CD14-positive monocyte (primary cell): Measurements from ENCODE around the gene BRSK2. TPM values are rescaled to one million over a fixed set of nuclear protein-coding genes. Genes with fewer than 3 reads are reported as not detected.

Source experiments
- DNase-seq, 3 donors: peaks; one replicate each; pipeline ENCODE4 v3.0.0-alpha.2; 2011 to 2022
- H2AFZ ChIP-seq: 2 replicates; pipeline ENCODE4 v1.6.0; 2012; ENCODE audit warnings: mild to moderate bottlenecking, low read depth, low read length, inconsistent platforms; ENCODE audit not compliant: insufficient read depth, poor library complexity, severe bottlenecking
- H3K27ac ChIP-seq, 2 donors: 1 replicate in 1 of 2; 2 replicates in 1 of 2; pipeline ENCODE4 v1.5.1; 2012 to 2013; ENCODE audit warnings: low read length in 2 of 2, control low read depth in 1 of 2, inconsistent platforms in 1 of 2, low read depth in 1 of 2, mild to moderate bottlenecking in 1 of 2
- H3K27me3 ChIP-seq, 2 donors: one replicate each; pipeline versions ENCODE4 v1.6.0 to v1.6.1; 2011 to 2013; ENCODE audit warnings: low read length in 2 of 2; ENCODE audit not compliant: control insufficient read depth in 2 of 2, insufficient read depth in 2 of 2
- H3K36me3 ChIP-seq, 2 donors: replicated peaks in 1 of 2; 1 replicate in 1 of 2; 2 replicates in 1 of 2; pipeline versions ENCODE4 v1.5.1 to v1.6.1; 2012 to 2013; ENCODE audit warnings: low read length in 2 of 2, control low read depth in 1 of 2, inconsistent platforms in 1 of 2, mild to moderate bottlenecking in 1 of 2; ENCODE audit not compliant: insufficient read depth in 2 of 2, control insufficient read depth in 1 of 2
- H3K4me1 ChIP-seq, 2 donors: 1 replicate in 1 of 2; 2 replicates in 1 of 2; pipeline versions ENCODE4 v1.5.1 to v1.6.1; 2012 to 2013; ENCODE audit warnings: low read length in 2 of 2, control low read depth in 1 of 2, inconsistent platforms in 1 of 2, mild to moderate bottlenecking in 1 of 2, moderate library complexity in 1 of 2; ENCODE audit not compliant: insufficient read depth in 2 of 2, control insufficient read depth in 1 of 2
- H3K4me2 ChIP-seq: replicated peaks from 2 replicates; pipeline ENCODE3; 2012; ENCODE audit warnings: low read length, moderate library complexity, mild to moderate bottlenecking; ENCODE audit not compliant: poor library complexity, severe bottlenecking; ENCODE audit errors: extremely low read depth
- H3K4me3 ChIP-seq, 3 experiments: fragments of 200-600 bp in 1 of 3; sonication (generic) in 1 of 3; replicated peaks in 1 of 3; 1 replicate in 2 of 3; 2 replicates in 1 of 3; pipeline ENCODE4 v1.5.1; 2011 to 2013; ENCODE audit warnings: low read length in 3 of 3, mild to moderate bottlenecking in 3 of 3, control low read depth in 2 of 3, low read depth in 2 of 3, inconsistent platforms in 1 of 3, moderate library complexity in 1 of 3
- H3K79me2 ChIP-seq: 2 replicates; pipeline ENCODE4 v1.6.0; 2012; ENCODE audit warnings: mild to moderate bottlenecking, control low read depth, inconsistent platforms, low read length, moderate library complexity; ENCODE audit not compliant: insufficient read depth
- H3K9ac ChIP-seq: 2 replicates; pipeline ENCODE4 v1.6.0; 2017; ENCODE audit warnings: low read length, mild to moderate bottlenecking; ENCODE audit not compliant: insufficient read depth, poor library complexity, severe bottlenecking
- H3K9me3 ChIP-seq, 2 donors: replicated peaks in 1 of 2; 1 replicate in 1 of 2; 2 replicates in 1 of 2; pipeline versions ENCODE4 v1.5.1 to v1.6.1; 2012 to 2013; ENCODE audit warnings: low read length in 2 of 2, control low read depth in 1 of 2; ENCODE audit not compliant: control insufficient read depth in 1 of 2, insufficient read depth in 1 of 2
- H4K20me1 ChIP-seq: 2 replicates; pipeline ENCODE4 v1.6.0; 2012; ENCODE audit warnings: mild to moderate bottlenecking, low read length, control low read depth, moderate library complexity; ENCODE audit not compliant: insufficient read depth
- H3K27ac Mint-ChIP-seq, 7 donors: one replicate each; pipeline ENCODE4 v1.8.0; 2020; ENCODE audit warnings: mild to moderate bottlenecking in 7 of 7, mixed read lengths in 7 of 7, moderate library complexity in 6 of 7, inconsistent platforms in 2 of 7
- H3K27me3 Mint-ChIP-seq, 3 donors: one replicate each; pipeline ENCODE4 v1.8.0; 2021 to 2022; ENCODE audit warnings: low read depth in 3 of 3, mild to moderate bottlenecking in 3 of 3, mixed read lengths in 3 of 3, moderate library complexity in 3 of 3, inconsistent platforms in 1 of 3
- H3K36me3 Mint-ChIP-seq, 2 donors: one replicate each; pipeline ENCODE4 v1.8.0; 2020; ENCODE audit warnings: mixed read lengths in 2 of 2, inconsistent platforms in 1 of 2, mild to moderate bottlenecking in 1 of 2
- H3K4me1 Mint-ChIP-seq: one replicate; pipeline ENCODE4 v1.8.0; 2020; ENCODE audit warnings: mild to moderate bottlenecking, mixed read lengths
- H3K4me3 Mint-ChIP-seq, 2 donors: one replicate each; pipeline ENCODE4 v1.8.0; 2020; ENCODE audit warnings: mild to moderate bottlenecking in 2 of 2, mixed read lengths in 2 of 2, moderate library complexity in 1 of 2
- H3K9me3 Mint-ChIP-seq, 7 donors: one replicate each; pipeline ENCODE4 v1.8.0; 2020 to 2022; ENCODE audit warnings: mixed read lengths in 7 of 7, mild to moderate bottlenecking in 6 of 7, moderate library complexity in 6 of 7, inconsistent platforms in 2 of 7
- CTCF ChIP-seq: fragments of 200-600 bp; IDR thresholded peaks from one replicate; pipeline ENCODE4 v1.8.0; 2022; ENCODE audit warnings: antibody characterized with exemption, mild to moderate bottlenecking
- WGBS: methylation state at CpG from one replicate; pipeline ENCODE4 v1.1.5; 2013; ENCODE audit warnings: missing lambda C conversion rate; ENCODE audit not compliant: insufficient coverage; 5-methylcytosine and 5-hydroxymethylcytosine counted together
- intact Hi-C, 2 donors: fragments of 100-400 bp; cut with micrococcal nuclease; formaldehyde crosslinking; loops; one replicate each; pipeline versions ENCODE4 v1.15.0 to v1.15.1; 2023
- polyA plus RNA-seq, 3 donors: library from polyadenylated mRNA; depleted of rRNA in 1 of 3; unstranded in 2 of 3; stranded (reverse) in 1 of 3; fragments of 300-500 nt in 2 of 3; fragments of >200 nt in 1 of 3; fragmentation: Illumina TruSeq in 2 of 3; gene quantifications; 1 replicate in 2 of 3; 2 replicates in 1 of 3; pipeline ENCODE4 v1.2.3, GENCODE V29; 2012 to 2021

The BRSK2 gene
- polyA plus RNA-seq, 3 donors = 0.13 TPM; not detected in 2

GRCh38 chr11:1377231-1377780 is 12.4 kb upstream of the BRSK2 start:
- no peak overlapping the region for H3K4me3 Mint-ChIP-seq
- peaks cover 0 to 9% (median 3%) of the 10 kb centered on the region in 7 donors for H3K9me3 Mint-ChIP-seq
- H4K20me1 ChIP-seq = no peaks in the 10 kb centered on the region
- intact Hi-C loops = no loop called here
- no peaks in the 10 kb centered on the region for H3K36me3 Mint-ChIP-seq
- H3K4me1 ChIP-seq = no peaks in the 10 kb centered on the region
- H3K36me3 ChIP-seq = no peaks in the 10 kb centered on the region
- no peaks in the 10 kb centered on the region for H3K9me3 ChIP-seq
- peaks cover 0 to 14% of the 10 kb centered on the region in 2 donors for H3K27me3 ChIP-seq
- no peaks in the 10 kb centered on the region for H3K4me1 Mint-ChIP-seq
- H3K27ac Mint-ChIP-seq = no peak overlapping the region
- TF ChIP-seq CTCF = no peak
- no peak overlapping the region for H2AFZ ChIP-seq
- no peak overlapping the region for H3K27ac ChIP-seq
- no peak for DNase-seq
- no peak overlapping the region for H3K9ac ChIP-seq
- no peak overlapping the region for H3K4me3 ChIP-seq
- no peaks in the 10 kb centered on the region for H3K79me2 ChIP-seq
- WGBS = 98% methylated on average over 12 of the region's 14 CpGs
- no peak overlapping the region for H3K4me2 ChIP-seq
- H3K27me3 Mint-ChIP-seq = peaks cover 29 to 40% (median 37%) of the 10 kb centered on the region in 3 donors

DNA sequence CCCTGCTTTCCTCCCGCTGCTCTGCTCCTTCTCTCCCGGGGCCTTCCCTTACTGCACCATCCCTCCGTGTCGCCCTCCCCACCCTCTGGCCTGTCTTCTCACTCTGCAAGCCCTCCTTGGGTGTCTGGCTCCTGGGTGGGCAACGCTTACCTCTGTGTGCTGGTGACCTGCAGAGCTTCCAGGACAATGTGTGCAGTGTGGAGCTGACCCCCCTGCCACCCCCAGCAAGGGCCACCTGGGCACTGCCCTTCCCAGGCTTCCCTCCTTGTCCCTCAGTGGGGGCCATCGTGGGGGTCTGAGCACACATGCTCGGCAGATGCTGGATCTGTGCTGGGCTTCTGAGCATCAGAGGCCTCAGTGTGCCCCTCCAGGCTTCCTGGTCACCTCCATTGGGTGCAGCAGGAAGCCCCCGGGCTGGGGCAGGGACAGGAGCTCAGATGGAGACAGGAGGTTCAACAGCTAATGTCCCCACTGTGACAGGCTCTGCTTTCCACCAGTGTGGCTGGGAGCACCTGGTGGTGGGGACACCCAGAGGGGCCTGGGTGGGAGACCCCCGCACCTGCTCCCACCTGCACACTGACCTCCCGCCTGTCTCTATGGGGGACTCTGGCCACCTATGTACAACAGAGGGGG is 7.8 kb upstream of the BRSK2 start:
- H3K27me3 ChIP-seq = peaks cover 0 to 35% of the 10 kb centered on the region in 2 donors
- intact Hi-C loops = loop anchor here (2.0 to 10.0 kb wide), 4 partner anchors 47 to 687 kb away; partner anchors contain the start of genes TOLLIP (in 2 of the 2), DEAF1 (in 1 of the 2) and TMEM80 (in 1 of the 2)
- no peak for DNase-seq
- no peak overlapping the region for H3K4me2 ChIP-seq
- Mint-ChIP-seq H3K36me3 (no peaks in the 10 kb centered on the region), H3K4me1 (peaks cover 8% of the 10 kb centered on the region), H3K27ac (peak overlapping the region in 3 of 7 donors; percentile 10 to 81 (median 48)), H3K9me3 (peaks cover 0 to 14% (median 2%) of the 10 kb centered on the region in 7 donors), H3K4me3 (peak overlapping the region in 1 of 2 donors; percentile 87), H3K27me3 (peaks cover 51 to 66% (median 58%) of the 10 kb centered on the region in 3 donors)
- no peak for TF ChIP-seq CTCF
- no peaks in the 10 kb centered on the region for H3K36me3 ChIP-seq
- no peaks in the 10 kb centered on the region for H4K20me1 ChIP-seq
- 84% methylated on average over 6 of the region's 10 CpGs for WGBS
- H2AFZ ChIP-seq = no peak overlapping the region
- H3K4me3 ChIP-seq = no peak overlapping the region
- no peak overlapping the region for H3K9ac ChIP-seq
- H3K27ac ChIP-seq = no peak overlapping the region
- H3K79me2 ChIP-seq = no peaks in the 10 kb centered on the region
- no peaks in the 10 kb centered on the region for H3K9me3 ChIP-seq
- peaks cover 11 to 13% of the 10 kb centered on the region in 2 donors for H3K4me1 ChIP-seq
